Inflammatory macrophage (primary cell): ENCODE data around the gene ENTPD8.

ENCODE experiments used
- DNase-seq, 2 donors: peaks; one replicate each; pipeline ENCODE4 v3.0.0-alpha.2; 2020 to 2022

Gene ENTPD8

DNA sequence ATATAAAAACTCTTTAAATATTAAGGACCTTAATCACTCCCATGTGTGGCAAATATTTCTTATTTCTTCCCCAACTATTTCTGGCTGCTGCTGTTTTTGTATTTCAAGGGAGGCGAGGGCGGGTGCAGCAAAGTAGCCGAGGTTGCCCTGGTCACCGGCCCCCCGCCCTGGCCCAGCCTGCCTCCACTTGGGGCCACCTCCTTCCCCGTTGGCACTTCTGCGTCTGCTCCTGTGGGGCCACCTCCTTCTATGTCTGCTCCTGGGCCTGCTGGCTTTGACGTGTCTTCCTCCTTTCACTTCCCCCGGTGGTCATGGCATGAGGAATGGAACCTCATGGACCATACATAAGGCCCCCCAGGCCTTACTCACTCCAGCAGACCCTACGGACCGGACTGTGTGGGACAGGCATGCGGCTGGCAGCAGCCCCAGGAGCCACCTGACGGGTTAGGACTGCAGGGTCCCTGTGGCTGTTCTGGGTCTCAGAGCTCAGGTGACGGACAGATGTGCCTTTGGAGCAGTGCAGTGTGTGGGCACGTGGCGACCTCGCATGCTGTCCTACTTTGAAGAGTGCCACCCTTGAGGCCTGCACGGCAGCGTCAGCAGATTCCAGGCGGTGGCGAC, 5.8 kb upstream of the ENTPD8 start:
- peak; percentile 56 to 70 for DNase-seq

DNA sequence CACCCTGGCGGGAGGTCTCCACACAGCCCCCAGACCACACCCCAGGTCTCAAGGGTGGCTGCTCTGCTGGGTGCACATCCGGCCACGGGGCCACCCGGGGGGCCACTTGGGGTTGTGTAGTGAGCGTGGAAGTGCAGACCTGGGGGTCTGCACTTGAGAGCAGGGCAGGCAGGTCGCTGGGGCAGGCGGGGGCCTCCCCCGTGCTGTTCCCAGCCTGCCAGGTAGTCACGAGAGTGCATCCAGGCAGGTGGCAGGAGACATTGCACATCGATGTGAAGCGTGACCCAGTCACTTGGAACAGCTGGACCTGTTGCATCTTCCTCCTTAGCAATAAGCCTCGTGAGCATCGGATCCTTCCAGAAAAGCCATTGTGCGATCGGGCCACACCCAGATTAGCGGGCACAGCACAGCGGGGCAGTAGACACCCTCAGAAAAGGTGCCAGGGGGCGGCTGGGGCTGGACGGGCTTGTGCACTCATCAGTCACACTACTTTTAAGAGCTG, 4.8 kb upstream of the ENTPD8 start:
- DNase-seq: no peak

DNA sequence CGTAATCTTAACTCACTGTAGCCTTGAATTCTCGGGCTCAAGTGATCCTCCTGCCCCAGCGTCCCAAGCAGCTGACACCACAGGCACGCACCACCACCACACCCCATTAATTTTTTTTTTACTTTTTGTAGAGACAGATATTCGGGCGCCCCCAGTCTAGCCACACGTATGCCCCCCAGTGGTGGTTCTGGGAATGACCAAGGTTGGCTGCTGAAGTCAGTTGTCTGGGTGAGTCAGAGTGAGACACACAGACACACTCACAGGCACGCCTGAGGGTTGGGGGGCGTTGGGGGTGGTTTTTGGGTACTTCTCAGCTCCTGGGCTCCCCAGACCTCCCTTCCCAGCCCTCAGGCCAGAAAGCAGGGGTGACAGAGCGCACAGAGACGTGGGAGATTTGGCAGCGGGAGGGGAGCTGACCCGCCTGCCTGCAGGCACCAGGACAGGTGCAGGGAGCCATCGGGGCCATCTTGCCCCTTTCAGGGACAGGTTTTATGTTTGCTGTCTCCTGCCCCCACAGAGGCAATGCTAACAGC, 4.2 kb upstream of the ENTPD8 start:
- DNase-seq: peak; percentile 88 to 89

DNA sequence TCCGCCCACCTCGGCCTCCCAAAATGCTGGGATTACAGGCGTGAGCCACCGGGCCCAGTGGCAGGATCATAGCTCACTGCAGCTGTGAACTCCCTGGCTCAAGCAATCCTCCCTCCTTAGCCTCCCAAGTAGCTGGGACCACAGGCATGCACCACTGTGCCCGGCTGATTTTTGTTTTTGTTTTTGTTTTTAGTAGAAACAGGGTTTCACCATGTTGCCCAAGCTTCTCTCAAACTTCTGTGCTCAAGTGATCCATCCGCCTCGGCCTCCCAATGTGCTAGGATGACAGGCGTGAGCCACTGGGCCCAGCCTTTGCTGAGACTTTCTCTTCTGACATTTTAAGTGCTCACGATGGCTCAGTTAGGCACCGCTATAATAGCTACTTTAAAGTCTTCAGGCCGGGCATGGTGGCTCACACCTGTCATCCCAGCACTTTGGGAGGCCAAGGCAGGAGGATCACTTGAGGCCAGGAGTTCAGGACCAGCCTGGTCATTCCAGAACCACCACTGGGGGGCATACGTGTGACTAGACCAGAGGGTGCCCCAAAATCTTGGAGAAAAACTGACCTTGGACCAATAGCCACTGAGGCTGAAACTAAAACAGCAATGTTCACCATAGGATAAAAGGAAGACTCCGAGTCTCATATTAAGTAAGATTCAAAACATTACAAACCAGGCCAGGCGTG, 3.1 kb upstream of the ENTPD8 start:
- DNase-seq: no peak

DNA sequence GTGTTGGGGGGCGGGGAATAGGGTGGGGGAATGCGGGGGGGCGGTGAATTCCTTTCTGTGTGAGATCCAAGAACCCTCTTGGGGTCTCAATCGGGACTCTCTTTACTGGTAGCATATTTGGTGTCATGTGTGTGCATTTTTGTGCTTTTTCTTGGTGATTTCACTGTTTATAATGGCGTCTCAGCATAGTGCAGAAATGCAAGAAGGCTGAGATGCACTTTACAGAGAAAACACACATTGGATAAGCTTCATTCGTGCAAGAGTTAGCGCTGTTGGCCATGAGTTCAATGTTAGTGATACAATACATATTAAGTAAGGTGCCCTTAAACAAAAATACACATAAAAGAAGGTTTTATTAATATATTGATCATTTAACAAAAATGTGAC, 771 bp upstream of the ENTPD8 start:
- no peak for DNase-seq

DNA sequence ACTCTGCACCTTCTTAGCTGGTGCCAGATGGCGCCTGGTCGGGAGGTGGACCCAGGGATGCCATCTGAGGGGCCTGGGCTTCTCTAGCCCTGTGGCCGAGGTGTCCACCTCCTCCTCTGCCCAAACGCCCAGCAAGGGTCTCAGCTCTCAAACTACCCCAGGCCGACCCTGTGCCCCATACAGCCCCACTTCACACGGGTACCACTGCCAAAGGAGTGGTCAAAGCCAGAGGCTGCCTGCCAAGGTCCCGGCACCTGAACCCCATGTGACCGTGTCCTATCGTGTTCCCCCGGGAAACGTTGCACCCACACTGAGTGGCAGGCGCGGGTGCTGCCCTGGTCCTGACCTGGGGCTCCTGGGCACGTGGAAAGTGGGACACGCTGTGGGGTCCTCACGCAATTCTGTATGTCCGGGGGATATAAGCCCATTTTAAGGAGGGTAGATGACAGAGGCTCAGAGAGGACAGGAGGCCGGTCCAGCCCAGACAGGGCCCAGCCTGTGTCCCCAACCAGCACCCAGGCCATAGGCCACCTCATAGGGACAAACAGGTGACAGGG, 1.9 kb downstream of the ENTPD8 start:
- no peak for DNase-seq

DNA sequence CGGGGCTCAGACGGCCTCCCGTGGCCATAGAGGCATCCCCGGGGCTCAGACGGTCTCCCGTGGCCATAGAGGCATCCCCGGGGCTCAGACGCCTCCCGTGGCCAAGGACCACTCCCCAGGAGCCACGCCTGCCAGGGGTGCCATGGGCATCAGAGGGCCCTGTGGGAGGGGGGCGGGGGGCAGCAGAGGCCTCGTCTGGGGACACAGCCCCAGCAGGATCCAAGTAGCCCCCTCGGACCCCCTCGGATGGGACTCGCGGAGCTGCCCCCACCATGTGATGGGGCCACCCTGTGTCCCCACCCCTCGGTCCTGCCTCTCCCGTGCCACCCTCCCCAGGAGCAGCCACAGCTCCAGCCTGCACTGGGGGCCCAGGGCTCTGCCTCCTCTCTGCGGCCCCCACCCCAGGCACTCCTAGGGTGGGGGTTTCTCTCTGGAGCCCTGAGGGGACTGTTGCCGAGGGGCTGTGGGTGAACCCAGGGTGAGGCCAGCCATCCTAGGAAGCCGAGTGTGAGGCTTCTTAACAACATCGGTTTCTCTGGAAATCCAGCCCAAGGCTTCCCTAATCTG, 2.5 kb downstream of the ENTPD8 start:
- DNase-seq: no peak

DNA sequence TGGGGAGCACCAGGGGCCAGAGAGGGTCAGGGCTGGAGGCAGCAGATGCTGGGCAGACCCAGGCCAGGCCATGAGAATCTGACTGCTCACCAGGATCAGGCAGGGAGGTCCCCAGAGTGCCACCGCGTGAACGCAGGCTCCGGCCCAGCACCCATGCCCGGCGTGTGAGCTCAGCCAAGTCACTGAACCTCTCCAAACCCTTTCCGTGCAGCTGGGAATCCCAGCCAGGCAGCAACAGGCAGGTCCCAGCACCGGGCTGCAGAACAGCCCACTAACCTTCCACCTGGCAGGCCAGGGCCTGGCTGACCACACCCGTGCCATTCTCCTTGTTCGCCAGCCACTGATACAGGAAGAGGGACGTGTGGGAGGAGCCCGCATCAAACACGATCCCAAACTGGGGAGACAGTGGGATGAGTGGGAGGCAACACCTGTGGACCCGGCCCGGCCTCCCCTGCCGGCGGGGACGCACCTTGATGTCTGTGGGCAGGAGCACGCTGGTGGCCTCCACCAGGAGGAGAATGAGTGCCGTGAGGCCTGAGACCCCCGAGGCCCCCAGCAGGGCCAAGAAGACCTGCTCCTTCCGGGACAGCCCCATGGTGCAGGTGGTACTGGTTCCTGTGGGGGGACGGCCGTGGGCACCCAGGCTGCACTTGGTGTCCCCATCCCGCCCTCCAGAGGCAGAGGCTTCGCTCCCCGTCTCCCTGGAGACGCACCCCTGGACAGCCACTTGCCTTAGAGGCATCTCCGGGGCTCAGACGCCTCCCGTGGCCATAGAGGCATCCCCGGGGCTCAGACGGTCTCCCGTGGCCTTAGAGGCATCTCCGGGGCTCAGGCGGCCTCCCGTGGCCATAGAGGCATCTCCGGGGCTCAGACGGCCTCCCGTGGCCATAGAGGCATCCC, 3.2 kb downstream of the ENTPD8 start:
- DNase-seq: no peak

DNA sequence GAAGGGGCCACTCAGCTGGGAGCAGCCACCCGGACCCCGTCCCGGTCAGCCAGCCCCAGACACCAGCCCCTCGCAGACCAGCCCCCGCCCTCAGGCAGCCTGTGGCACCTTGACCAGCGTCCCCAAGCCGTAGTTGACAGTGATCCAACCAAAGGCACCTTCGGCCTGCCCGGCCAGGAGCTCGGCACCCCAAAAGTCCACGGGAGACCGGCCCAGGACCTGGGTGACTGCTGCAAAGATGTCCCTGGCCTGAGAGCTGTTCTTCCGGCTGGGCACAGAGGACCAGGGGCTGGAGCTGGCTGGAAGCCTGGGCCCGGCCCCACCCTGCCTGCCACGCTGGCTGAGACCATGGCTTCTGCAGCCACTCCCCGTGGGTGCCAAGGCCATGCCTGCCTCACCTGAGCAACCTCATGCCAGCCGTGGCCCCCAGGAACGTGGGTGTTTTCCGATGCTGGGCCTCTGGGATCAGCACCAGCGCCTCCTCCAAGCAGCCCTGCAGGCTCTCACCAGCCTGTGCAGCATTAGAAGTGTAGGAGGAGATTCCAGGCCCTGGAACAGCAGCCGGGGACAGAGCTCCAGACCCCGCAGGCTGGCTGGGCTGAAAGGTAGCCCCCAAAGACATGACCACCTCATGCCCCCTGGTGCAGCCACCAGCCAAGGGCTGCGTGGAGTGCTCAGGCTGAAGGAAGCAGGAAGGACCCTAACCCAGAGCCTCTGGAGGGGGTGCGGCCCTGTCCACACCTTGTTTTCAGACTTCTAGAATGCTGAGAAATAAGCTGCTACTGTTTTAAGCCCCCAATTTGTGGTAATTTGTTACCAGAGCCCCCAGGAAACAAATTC, 4.2 kb downstream of the ENTPD8 start:
- no peak for DNase-seq

DNA sequence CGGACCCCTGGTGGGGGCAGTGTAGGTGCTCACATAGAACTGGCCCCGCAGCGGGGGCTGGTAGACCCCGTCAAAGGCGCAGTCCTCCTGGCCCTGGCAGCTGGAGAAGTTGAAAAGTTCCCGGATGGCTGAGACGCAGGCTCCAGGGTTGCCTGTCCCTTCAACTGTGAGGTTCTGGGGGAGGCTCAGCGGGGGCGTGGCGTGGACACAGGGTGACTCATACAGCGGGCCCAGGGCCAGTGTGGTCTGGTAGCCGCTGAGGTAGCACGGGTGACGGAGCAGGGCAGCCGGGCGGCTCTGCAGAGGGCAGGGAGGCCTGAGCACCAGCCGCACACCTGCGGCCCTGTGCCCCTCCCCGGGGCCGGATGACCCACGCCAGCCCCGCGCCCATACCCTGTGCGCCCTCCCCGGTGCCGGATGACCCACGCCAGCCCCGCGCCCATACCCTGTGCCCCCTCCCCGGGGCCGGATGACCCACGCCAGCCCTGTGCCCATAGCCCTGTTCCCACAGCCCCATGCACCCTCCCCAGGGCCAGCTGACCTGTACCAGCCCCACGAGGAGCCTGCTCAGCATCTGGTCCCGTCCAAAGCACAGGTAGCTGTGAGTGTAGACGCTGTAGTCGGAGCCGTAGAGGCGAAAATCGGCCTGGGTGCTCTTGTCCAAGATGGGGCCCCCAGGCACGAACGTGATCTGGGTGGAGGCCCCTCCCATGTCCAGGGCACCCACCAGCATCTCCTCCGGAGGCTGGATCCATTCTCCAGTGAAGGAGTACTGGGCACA, 5.0 kb downstream of the ENTPD8 start:
- peak; percentile 29 to 67 for DNase-seq

DNA sequence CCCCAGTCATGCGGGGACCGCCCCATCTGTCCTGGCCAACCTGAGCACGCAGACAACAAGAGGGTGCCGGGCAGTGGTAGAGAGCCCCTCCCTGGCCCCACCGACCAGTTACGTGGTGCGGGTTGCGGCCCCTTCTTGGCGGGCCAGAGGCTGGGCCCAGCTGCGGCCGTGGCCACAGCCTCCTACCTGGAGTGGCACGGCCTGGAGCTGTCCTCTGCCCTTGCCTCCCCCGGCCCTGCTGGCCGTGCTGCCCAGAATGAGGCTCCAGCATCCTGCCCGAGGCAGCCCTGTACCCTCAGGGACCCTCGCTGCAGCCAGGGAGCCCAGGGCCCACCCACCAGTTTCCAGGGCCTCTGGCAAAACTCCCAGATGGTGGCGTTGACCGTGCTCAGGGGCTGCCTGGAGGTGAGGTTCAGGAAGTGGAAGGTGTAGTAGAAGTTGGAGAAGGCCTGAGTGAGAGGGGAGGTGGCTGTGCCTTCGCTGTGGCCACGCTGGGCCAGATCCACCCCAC, 5.7 kb downstream of the ENTPD8 start:
- no peak for DNase-seq

DNA sequence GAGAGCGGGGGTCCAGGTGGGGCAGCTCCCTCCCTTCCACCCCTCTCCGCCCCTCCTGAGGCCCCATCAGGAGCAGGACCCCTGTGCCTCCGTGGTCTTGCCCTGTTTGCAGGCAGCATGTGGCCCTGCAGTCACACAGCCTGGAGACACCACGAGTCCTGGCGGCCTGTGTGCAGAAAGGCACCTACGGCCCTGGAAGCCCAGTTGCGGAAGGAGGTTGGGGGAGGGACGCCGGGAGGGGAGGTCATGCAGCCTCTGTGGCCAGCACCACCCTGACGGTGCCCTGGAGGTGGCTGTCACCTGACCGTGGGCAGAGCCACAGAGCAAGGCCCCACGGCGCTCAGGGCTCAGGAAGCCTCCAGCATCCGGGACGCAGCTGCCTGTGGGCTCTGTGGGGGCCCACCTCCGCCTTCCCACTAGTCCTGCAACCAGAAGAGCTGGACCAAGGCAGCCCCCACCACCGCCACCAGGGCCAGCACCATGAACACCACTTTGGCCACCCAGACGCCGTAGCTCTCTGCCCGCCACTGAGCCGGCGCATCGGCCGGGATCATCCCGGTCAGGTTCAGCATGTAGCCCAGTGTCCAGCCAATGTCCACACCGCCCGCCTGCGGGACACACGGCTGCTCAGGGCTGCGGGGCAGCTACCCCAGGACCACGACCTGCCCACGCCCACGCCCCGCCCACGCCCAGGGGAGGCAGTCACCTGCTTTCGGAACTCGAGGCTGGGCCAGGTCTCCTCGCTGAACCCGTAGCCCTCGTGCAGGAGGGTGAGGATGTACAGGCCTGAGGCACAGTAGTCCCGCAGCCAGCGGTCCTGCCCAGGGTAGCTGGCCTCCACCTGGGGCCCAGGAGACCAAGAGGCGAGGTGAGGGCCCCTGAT, 6.4 kb downstream of the ENTPD8 start:
- peak in 1 of 2 donors; percentile 58 for DNase-seq

DNA sequence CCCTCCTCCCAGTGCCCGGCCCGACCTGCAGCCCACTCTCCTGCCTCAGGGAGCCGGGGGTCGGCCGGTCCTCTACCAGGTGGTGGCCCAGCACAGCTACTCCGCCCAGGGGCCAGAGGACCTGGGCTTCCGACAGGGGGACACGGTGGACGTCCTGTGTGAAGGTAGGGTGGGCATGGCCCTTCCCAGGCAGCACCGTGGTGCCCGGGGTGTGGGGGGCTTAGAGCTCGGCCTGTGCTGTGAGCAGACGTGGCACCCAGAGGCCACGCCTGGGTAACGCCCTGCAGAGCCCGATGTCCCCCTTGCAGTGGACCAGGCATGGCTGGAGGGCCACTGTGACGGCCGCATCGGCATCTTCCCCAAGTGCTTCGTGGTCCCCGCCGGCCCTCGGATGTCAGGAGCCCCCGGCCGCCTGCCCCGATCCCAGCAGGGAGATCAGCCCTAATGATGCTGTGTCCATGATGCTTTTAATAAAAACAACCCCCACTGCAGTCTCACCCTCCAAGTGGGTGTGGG, 7.2 kb downstream of the ENTPD8 start:
- DNase-seq: no peak

DNA sequence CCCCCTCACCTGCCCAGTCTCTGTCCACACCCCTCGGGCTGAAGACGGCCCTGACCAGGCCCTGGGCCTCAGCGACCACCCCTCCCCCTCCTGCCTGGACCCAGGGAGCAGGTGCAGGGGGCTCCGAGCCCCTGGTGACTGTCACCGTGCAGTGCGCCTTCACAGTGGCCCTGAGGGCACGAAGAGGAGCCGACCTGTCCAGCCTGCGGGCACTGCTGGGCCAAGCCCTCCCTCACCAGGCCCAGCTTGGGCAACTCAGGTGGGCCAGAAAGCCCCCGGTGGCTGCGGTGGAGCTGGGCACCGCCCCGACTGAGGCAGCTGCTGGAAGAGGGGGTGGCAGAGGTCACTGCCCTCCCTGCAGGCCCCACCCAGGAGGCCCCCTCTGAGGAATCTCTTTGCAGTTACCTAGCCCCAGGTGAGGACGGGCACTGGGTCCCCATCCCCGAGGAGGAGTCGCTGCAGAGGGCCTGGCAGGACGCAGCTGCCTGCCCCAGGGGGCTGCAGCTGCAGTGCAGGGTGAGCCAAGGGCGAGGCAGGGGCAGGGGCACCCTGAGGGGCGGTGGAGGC, 7.7 kb downstream of the ENTPD8 start:
- DNase-seq: no peak

DNA sequence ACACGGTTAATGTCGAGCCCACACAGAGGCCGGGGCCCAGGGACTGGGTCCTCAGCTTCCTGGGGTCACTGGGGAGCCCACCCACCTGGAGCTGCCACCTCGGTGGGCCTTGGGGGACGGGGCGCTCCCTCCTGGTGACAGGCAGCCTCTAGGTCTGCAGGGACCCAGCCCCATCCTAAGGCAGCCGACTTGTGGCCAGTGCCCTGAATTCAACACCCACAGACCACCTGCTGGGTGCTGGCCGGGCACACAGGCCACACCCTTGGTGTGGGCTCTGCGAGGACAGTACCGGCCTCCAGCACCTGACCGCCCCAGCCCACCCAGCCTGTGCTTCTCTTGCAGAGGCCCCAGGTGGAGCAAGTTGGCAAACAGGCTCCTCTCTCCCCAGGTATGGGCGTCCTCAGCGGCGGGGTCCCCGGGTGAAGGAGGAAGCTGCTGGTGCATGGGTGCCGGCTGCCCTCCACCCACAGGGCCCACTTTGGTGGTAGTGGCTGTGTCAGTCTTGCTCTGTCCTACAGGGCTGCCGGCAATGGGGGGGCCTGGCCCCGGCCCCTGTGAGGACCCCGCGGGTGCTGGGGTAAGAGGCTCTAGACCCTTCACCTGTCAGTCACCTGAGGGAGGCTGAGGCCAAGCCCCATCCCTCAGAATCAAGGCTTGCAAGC, 8.3 kb downstream of the ENTPD8 start:
- no peak for DNase-seq

DNA sequence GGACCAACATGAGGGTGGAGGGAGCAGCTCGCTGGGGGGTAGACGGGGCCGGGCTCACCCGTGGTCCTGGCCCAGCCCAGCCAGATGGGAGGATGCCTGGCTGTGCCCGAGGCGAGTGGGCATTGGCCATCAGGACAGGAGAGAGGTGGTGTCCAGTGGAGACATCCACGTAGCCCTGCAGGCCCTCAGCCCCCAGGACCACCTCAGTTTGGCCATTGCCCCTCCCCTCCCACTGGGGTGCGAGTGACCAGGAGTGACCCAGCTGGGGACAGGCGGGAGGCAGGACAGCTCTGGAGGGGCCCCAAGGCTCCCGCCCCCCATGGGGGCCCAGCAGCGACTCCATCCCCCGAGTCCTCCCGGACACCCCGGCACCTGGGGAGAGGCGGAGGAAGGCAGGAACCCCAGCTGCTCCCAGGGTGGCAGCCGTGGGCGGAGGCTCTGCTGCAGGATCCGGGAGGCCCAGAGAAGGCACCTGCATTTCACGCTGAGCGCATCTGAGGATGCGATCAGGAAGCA, 9.7 kb downstream of the ENTPD8 start:
- DNase-seq: no peak

DNA sequence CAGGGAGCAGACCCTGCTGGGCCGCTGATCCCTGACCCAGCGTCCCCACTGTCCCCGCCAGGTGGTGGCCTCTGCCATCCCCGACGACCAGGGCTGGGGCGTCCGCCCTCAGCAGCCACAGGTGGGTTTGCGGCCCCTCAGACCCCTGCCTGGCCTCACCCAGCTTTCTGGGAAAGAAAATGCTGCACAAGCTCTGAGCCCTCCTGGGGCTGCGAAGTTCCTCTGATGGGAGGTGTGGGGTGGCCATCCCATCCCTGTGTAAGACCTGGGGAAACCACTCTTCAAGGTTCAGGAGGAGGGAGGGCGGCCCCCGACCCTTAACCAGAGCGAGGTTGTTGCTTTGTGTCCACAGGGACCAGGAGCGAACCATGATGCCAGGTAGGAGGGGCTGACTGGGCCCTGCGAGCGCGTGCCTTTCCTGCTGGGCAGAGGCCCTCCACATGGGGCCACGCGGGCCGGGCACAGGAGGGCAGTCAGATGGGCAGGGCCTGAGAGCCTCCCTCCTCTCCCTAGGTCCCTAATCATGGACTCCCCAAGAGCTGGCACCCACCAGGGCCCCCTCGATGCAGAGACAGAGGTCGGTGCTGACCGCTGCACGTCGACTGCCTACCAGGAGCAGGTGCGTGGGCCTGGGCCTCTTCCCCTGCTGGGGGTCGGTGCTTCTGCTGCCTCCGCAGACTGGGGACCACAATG, 10.3 kb downstream of the ENTPD8 start:
- no peak for DNase-seq
